ENCODE results near the gene PPP1R16B.

DNA sequence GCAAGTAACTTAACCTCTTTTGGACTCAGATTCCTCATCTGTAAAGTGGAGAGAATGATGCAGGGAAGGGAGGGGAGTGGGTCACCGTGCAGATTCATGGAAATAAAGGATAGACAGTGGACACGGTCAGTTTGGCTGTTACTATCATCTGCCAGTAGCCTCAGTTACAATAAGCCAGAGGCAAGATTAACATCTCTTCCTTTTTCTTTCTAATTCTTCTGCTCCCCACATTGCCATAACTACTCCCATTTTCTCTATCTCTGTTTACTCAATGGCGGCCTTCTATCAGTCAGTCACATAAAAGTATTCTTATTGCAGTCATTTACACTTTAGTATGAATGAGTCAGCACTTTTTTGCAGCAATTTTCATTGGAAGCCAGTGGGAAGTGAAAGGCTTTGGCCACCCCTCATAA is 49.2 kb downstream of the PPP1R16B start:
- no peak for TF ChIP-seq POLR2AphosphoS5 (IDR thresholded peaks at IDR 0.05)
- TF ChIP-seq, protein P1, sequence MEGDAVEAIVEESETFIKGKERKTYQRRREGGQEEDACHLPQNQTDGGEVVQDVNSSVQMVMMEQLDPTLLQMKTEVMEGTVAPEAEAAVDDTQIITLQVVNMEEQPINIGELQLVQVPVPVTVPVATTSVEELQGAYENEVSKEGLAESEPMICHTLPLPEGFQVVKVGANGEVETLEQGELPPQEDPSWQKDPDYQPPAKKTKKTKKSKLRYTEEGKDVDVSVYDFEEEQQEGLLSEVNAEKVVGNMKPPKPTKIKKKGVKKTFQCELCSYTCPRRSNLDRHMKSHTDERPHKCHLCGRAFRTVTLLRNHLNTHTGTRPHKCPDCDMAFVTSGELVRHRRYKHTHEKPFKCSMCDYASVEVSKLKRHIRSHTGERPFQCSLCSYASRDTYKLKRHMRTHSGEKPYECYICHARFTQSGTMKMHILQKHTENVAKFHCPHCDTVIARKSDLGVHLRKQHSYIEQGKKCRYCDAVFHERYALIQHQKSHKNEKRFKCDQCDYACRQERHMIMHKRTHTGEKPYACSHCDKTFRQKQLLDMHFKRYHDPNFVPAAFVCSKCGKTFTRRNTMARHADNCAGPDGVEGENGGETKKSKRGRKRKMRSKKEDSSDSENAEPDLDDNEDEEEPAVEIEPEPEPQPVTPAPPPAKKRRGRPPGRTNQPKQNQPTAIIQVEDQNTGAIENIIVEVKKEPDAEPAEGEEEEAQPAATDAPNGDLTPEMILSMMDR (IDR thresholded peaks at IDR 0.05), result no peak
- no peak for TF ChIP-seq POLR2A (IDR thresholded peaks at IDR 0.05)

All from prostate gland (tissue), 2 donors.